Osteocyte (in vitro differentiated cells): ENCODE data around the gene TBPL1. TPM values are rescaled to one million over a fixed set of nuclear protein-coding genes. Genes with fewer than 3 reads are reported as not detected.

Source experiments
- DNase-seq: peaks from one replicate; pipeline ENCODE4 v3.0.0; 2021; ENCODE audit warnings: mixed read lengths; ENCODE audit not compliant: unreplicated experiment; ENCODE audit errors: extremely low spot score
- H3K27ac Mint-ChIP-seq: one replicate; pipeline ENCODE4 v1.8.0; 2021; ENCODE audit warnings: mild to moderate bottlenecking, mixed read lengths; ENCODE audit not compliant: unreplicated experiment
- H3K27me3 Mint-ChIP-seq: one replicate; pipeline ENCODE4 v1.8.0; 2021; ENCODE audit warnings: mixed read lengths; ENCODE audit not compliant: unreplicated experiment
- H3K36me3 Mint-ChIP-seq: one replicate; pipeline ENCODE4 v1.8.0; 2021; ENCODE audit warnings: mixed read lengths; ENCODE audit not compliant: unreplicated experiment
- H3K4me1 Mint-ChIP-seq: one replicate; pipeline ENCODE4 v1.8.0; 2021; ENCODE audit warnings: mixed read lengths; ENCODE audit not compliant: unreplicated experiment
- H3K4me3 Mint-ChIP-seq: one replicate; pipeline ENCODE4 v1.8.0; 2021; ENCODE audit warnings: mild to moderate bottlenecking, moderate library complexity, mixed read lengths; ENCODE audit not compliant: unreplicated experiment
- H3K9me3 Mint-ChIP-seq: one replicate; pipeline ENCODE4 v1.8.0; 2021; ENCODE audit warnings: mixed read lengths; ENCODE audit not compliant: unreplicated experiment
- CTCF ChIP-seq: fragments of 200-600 bp; sonication (generic); IDR thresholded peaks from 2 replicates; pipeline ENCODE4 v1.5.0; 2021; ENCODE audit warnings: antibody characterized with exemption, mild to moderate bottlenecking, moderate library complexity
- total RNA-seq: library from RNA; stranded (reverse); gene quantifications from 2 replicates; pipeline ENCODE4 v1.2.1, GENCODE V29; 2021

TBPL1 gene
- total RNA-seq, 1 donor from 2014 or later: 35.0 TPM

- no peak overlapping the region for H3K27ac Mint-ChIP-seq
- H3K9me3 Mint-ChIP-seq: peaks cover 9% of the 10 kb centered on the region
- no peak overlapping the region for H3K4me3 Mint-ChIP-seq
- no peak for DNase-seq
- peaks cover 7% of the 10 kb centered on the region for H3K36me3 Mint-ChIP-seq
- no peak for TF ChIP-seq CTCF
- peaks cover 24% of the 10 kb centered on the region for H3K27me3 Mint-ChIP-seq
- no peaks in the 10 kb centered on the region for H3K4me1 Mint-ChIP-seq
Observed at GRCh38 chr6:133937909-133938308, 15.1 kb upstream of the TBPL1 start.

- DNase-seq: no peak
- Mint-ChIP-seq H3K27me3 (peaks cover 20% of the 10 kb centered on the region), H3K36me3 (peaks cover 3% of the 10 kb centered on the region), H3K9me3 (peaks cover 4% of the 10 kb centered on the region), H3K4me1 (no peaks in the 10 kb centered on the region), H3K4me3 (no peak overlapping the region), H3K27ac (no peak overlapping the region)
- TF ChIP-seq CTCF: no peak
Observed at GRCh38 chr6:133938533-133938932, 14.5 kb upstream of the TBPL1 start.

- H3K27me3 Mint-ChIP-seq: peaks cover 17% of the 10 kb centered on the region
- DNase-seq: no peak
- H3K4me1 Mint-ChIP-seq: no peaks in the 10 kb centered on the region
- TF ChIP-seq CTCF: no peak
- no peak overlapping the region for H3K4me3 Mint-ChIP-seq
- H3K27ac Mint-ChIP-seq: no peak overlapping the region
- H3K36me3 Mint-ChIP-seq: no peaks in the 10 kb centered on the region
- H3K9me3 Mint-ChIP-seq: no peaks in the 10 kb centered on the region
Observed at GRCh38 chr6:133939778-133940667, 13.0 kb upstream of the TBPL1 start.

GRCh38 chr6:133945158-133945557 is 7.9 kb upstream of the TBPL1 start:
- Mint-ChIP-seq H3K4me1 (no peaks in the 10 kb centered on the region), H3K4me3 (no peak overlapping the region), H3K27ac (no peak overlapping the region), H3K36me3 (no peaks in the 10 kb centered on the region), H3K9me3 (no peaks in the 10 kb centered on the region), H3K27me3 (peaks cover 19% of the 10 kb centered on the region)
- DNase-seq: no peak
- TF ChIP-seq CTCF: no peak

- Mint-ChIP-seq H3K9me3 (no peaks in the 10 kb centered on the region), H3K36me3 (no peaks in the 10 kb centered on the region), H3K27me3 (peaks cover 8% of the 10 kb centered on the region), H3K4me3 (no peak overlapping the region), H3K4me1 (peaks cover 7% of the 10 kb centered on the region), H3K27ac (no peak overlapping the region)
- DNase-seq: no peak
- no peak for TF ChIP-seq CTCF
Observed at GRCh38 chr6:133947302-133947900, 5.6 kb upstream of the TBPL1 start.
